ENCODE data around the gene GHRL. TPM values are rescaled to one million over a fixed set of nuclear protein-coding genes. Genes with fewer than 3 reads are reported as not detected.

GHRL gene
- total RNA-seq, 6 experiments from 2014 or later: 0.32 to 0.43 TPM; not detected in 4

DNA sequence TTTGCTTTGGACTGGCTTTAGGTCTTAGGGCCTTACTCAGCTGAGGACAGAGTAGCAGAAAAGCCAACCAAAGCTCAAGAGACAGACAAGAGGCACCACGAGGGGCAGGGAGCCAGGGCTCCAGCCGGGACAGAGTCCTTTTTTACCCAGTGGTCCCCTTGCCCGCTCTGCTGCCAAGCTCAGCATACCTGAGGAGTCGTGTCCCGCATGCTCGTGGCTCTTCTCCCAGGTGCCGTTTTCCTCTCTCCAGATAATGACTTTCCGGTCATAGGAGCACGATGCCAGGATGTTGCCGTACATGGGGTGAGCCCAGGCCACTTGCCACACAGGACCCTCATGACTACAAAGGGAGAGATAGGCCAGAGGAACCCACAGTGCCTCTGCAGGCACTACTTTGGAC, 19.6 kb upstream of the GHRL start:
- no peak for DNase-seq
- no peak overlapping the region for H3K4me3 ChIP-seq
- H3K4me1 ChIP-seq: peaks cover 0 to 8% (median 2%) of the 10 kb centered on the region in 4 donors
- H3K27me3 ChIP-seq: no peaks in the 10 kb centered on the region
- no peak overlapping the region for H3K27ac ChIP-seq
- WGBS (ENCODE audit: insufficient coverage, low coverage, low lambda C conversion rate, missing lambda C conversion rate): no CpG with 5 or more reads among the region's 10 CpGs
- intact Hi-C loops (cut with DNase I): no loop called here
- H3K36me3 ChIP-seq: peaks cover 7 to 84% (median 34%) of the 10 kb centered on the region in 4 donors
- no peak for ATAC-seq
- TF ChIP-seq POLR2A (IDR thresholded peaks at IDR 0.05): no peak
- TF ChIP-seq, protein P1, sequence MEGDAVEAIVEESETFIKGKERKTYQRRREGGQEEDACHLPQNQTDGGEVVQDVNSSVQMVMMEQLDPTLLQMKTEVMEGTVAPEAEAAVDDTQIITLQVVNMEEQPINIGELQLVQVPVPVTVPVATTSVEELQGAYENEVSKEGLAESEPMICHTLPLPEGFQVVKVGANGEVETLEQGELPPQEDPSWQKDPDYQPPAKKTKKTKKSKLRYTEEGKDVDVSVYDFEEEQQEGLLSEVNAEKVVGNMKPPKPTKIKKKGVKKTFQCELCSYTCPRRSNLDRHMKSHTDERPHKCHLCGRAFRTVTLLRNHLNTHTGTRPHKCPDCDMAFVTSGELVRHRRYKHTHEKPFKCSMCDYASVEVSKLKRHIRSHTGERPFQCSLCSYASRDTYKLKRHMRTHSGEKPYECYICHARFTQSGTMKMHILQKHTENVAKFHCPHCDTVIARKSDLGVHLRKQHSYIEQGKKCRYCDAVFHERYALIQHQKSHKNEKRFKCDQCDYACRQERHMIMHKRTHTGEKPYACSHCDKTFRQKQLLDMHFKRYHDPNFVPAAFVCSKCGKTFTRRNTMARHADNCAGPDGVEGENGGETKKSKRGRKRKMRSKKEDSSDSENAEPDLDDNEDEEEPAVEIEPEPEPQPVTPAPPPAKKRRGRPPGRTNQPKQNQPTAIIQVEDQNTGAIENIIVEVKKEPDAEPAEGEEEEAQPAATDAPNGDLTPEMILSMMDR (IDR thresholded peaks at IDR 0.05): no peak
- no peaks in the 10 kb centered on the region for H3K9me3 ChIP-seq

DNA sequence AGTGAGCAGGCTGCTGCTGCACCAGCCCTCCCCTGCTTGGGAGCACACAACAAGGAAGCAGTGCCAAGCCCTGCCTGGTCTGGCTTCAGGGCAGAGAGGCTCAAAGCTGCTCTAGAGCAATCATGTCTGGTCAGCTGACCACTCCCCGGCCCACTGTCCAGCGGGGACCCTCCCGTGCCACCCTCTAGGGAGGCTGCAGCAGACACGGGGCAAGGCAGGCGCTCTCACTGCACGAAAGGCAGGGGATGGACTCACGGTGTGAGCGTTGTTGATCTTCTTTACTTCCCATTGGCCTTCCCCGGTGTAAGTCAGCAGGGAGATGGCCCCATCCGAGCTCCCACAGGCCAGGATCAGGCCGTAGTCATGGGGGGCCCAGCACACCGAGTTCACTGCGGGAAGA, 19.0 kb upstream of the GHRL start:
- no peaks in the 10 kb centered on the region for H3K9me3 ChIP-seq

DNA sequence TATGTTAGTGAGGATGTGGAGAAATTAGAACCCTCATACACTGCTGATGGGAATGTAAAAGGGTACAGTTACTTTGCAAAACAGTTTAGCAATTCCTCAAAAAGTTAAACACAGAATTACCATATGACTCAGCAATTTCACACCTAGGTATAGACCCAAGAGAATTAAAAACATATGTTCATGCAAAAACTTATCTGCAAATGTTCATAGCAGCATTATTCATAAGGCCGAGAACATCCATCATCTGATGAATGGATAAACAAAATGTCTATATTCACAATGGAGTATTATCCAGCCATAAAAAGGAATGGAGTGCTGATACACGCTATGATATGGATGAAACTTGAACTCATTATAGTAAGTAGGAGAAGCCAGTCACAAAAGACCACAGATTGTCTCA, 17.8 kb upstream of the GHRL start:
- TF ChIP-seq POLR2A (IDR thresholded peaks at IDR 0.05): no peak
- TF ChIP-seq, protein P1 (IDR thresholded peaks at IDR 0.05): no peak
- no peaks in the 10 kb centered on the region for H3K27me3 ChIP-seq
- WGBS (ENCODE audit: insufficient coverage, low coverage, low lambda C conversion rate, missing lambda C conversion rate): 95% methylated on average over 2 of the region's 2 CpGs
- peaks cover 6 to 91% (median 35%) of the 10 kb centered on the region in 4 donors for H3K36me3 ChIP-seq
- H3K4me3 ChIP-seq: no peak overlapping the region
- ATAC-seq (no peak), DNase-seq (no peak)
- H3K9me3 ChIP-seq: no peaks in the 10 kb centered on the region
- intact Hi-C loops (cut with DNase I): no loop called here
- no peak overlapping the region for H3K27ac ChIP-seq
- H3K4me1 ChIP-seq: no peaks in the 10 kb centered on the region

More for the DNA sequence above, 19.0 kb upstream of the GHRL start:
- no peak overlapping the region for H3K27ac ChIP-seq
- intact Hi-C loops (cut with DNase I): no loop called here
- DNase-seq (no peak), ATAC-seq (peak in 3 of 4 donors; percentile 7 to 30 (median 23))
- H3K4me1 ChIP-seq: peaks cover 0 to 1% (median 0%) of the 10 kb centered on the region in 4 donors
- no peaks in the 10 kb centered on the region for H3K27me3 ChIP-seq
- no peak for TF ChIP-seq POLR2A (IDR thresholded peaks at IDR 0.05)
- TF ChIP-seq, protein P1 (IDR thresholded peaks at IDR 0.05): no peak
- 86% methylated on average over 4 of the region's 13 CpGs for WGBS (ENCODE audit: insufficient coverage, low coverage, low lambda C conversion rate, missing lambda C conversion rate)
- H3K36me3 ChIP-seq: peaks cover 8 to 87% (median 35%) of the 10 kb centered on the region in 4 donors
- no peak overlapping the region for H3K4me3 ChIP-seq

DNA sequence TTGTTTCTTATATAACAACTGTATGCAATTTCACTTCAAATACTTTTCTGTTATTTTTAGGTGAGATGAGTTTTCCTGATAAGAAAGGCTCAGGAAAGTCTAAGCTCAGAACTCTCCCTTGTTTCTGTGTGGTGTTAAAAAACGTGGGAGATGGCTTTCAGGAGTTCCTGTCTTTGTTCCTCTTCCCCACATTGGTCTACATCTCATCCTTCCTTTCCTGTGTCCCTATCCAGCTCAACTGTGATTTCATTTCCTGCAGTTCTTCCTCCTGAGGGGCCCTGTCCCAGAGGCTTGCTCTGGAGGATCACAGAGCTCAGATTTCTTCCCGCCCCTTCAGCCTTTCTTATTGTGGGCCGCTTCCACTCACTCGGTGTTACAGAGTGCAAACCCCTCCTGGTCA, 17.0 kb upstream of the GHRL start:
- H3K36me3 ChIP-seq: peaks cover 5 to 91% (median 34%) of the 10 kb centered on the region in 4 donors
- no peaks in the 10 kb centered on the region for H3K9me3 ChIP-seq
- no peaks in the 10 kb centered on the region for H3K27me3 ChIP-seq
- H3K4me3 ChIP-seq: no peak overlapping the region
- DNase-seq: no peak
- H3K4me1 ChIP-seq: no peaks in the 10 kb centered on the region
- 62% methylated on average over 4 of the region's 4 CpGs for WGBS (ENCODE audit: insufficient coverage, low coverage, low lambda C conversion rate, missing lambda C conversion rate)
- intact Hi-C loops (cut with DNase I): no loop called here
- TF ChIP-seq POLR2A (IDR thresholded peaks at IDR 0.05): no peak
- TF ChIP-seq, protein P1 (IDR thresholded peaks at IDR 0.05): no peak
- no peak overlapping the region for H3K27ac ChIP-seq
- ATAC-seq: peak; percentile 44 to 76 (median 64)

DNA sequence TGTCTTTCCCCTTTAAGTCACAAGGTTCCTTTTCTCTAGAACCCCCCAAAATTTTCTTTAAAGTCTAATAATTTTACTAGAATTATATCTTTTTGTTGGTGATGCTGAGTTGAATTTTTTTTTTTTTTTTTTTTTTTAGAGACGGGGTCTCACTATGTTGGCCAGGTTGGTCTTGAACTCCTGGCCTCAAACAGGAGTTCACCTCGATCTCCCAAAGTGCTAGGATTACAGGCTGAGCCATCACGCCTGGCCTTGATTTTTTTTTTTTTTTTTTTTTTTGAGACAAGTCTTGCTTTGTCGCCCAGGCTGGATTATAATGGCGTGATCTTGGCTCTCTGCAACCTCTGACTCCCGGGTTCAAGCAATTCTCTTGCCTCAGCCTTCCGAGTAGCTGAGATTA, 15.9 kb upstream of the GHRL start:
- H3K27ac ChIP-seq: no peak overlapping the region
- no peaks in the 10 kb centered on the region for H3K27me3 ChIP-seq
- DNase-seq: no peak
- no peaks in the 10 kb centered on the region for H3K4me1 ChIP-seq
- ATAC-seq: no peak
- intact Hi-C loops (cut with DNase I): no loop called here
- H3K36me3 ChIP-seq: peaks cover 5 to 92% (median 35%) of the 10 kb centered on the region in 4 donors
- H3K4me3 ChIP-seq: no peak overlapping the region
- WGBS (ENCODE audit: insufficient coverage, low coverage, low lambda C conversion rate, missing lambda C conversion rate): 87% methylated on average over 6 of the region's 7 CpGs
- no peaks in the 10 kb centered on the region for H3K9me3 ChIP-seq
- TF ChIP-seq, protein P1 (IDR thresholded peaks at IDR 0.05): no peak
- TF ChIP-seq POLR2A (IDR thresholded peaks at IDR 0.05): no peak
